ENCODE results near the gene RAN.

- TF ChIP-seq POLR2A (IDR thresholded peaks at IDR 0.05): no peak
- TF ChIP-seq, protein P1, sequence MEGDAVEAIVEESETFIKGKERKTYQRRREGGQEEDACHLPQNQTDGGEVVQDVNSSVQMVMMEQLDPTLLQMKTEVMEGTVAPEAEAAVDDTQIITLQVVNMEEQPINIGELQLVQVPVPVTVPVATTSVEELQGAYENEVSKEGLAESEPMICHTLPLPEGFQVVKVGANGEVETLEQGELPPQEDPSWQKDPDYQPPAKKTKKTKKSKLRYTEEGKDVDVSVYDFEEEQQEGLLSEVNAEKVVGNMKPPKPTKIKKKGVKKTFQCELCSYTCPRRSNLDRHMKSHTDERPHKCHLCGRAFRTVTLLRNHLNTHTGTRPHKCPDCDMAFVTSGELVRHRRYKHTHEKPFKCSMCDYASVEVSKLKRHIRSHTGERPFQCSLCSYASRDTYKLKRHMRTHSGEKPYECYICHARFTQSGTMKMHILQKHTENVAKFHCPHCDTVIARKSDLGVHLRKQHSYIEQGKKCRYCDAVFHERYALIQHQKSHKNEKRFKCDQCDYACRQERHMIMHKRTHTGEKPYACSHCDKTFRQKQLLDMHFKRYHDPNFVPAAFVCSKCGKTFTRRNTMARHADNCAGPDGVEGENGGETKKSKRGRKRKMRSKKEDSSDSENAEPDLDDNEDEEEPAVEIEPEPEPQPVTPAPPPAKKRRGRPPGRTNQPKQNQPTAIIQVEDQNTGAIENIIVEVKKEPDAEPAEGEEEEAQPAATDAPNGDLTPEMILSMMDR (IDR thresholded peaks at IDR 0.05): no peak
Observed at GRCh38 chr12:130835436-130835835, 36.4 kb upstream of the RAN start.
